Measurements from ENCODE around the gene SRP19. TPM values are rescaled to one million over a fixed set of nuclear protein-coding genes. Genes with fewer than 3 reads are reported as not detected.
"Not testable (repeated sequence)": the region's sequence is repeated elsewhere in the genome, so short reads cannot be mapped to it uniquely, and the experiment has no call there.

The SRP19 gene
- total RNA-seq, 1 donor from 2014 or later = 73.5 TPM

GRCh38 chr5:112892776-112893175, 31.7 kb downstream of the SRP19 start:
- TF ChIP-seq EZH2 (IDR thresholded peaks at IDR 0.05; ENCODE audit: insufficient read depth, low read length) = no peak
- TF ChIP-seq CTCF (IDR thresholded peaks at IDR 0.05; ENCODE audit: insufficient read depth, low read depth, low read length) = no peak
- Histone ChIP-seq H2AFZ (ENCODE audit: low read depth, low read length) (no peak overlapping the region), H3K9ac (ENCODE audit: low read length) (no peak overlapping the region), H3K4me1 (ENCODE audit: insufficient read depth, low read length) (no peaks in the 10 kb centered on the region), H4K20me1 (ENCODE audit: insufficient read depth, low read length) (peaks cover 35% of the 10 kb centered on the region), H3K27ac (ENCODE audit: low read depth, low read length) (no peak overlapping the region), H3K4me2 (ENCODE audit: low read length) (no peak overlapping the region), H3K27me3 (ENCODE audit: insufficient read depth, low read length) (no peaks in the 10 kb centered on the region), H3K36me3 (ENCODE audit: insufficient read depth, low read length) (peaks cover 11% of the 10 kb centered on the region), H3K79me2 (ENCODE audit: insufficient read depth, low read length) (peaks cover 22% of the 10 kb centered on the region), H3K9me3 (ENCODE audit: insufficient read depth, low read depth, low read length) (no peaks in the 10 kb centered on the region), H3K4me3 (ENCODE audit: insufficient read depth, low read depth, low read length) (no peak overlapping the region)
- Mint-ChIP-seq H3K27me3 (ENCODE audit: low read depth, unreplicated experiment) (no peaks in the 10 kb centered on the region), H3K4me1 (ENCODE audit: low read depth, unreplicated experiment) (no peaks in the 10 kb centered on the region), H3K4me3 (ENCODE audit: unreplicated experiment) (no peak overlapping the region), H3K27ac (ENCODE audit: unreplicated experiment) (no peak overlapping the region), H3K9me3 (ENCODE audit: unreplicated experiment) (no peaks in the 10 kb centered on the region), H3K36me3 (ENCODE audit: low read depth, unreplicated experiment) (peaks cover 15% of the 10 kb centered on the region)
- FAIRE-seq = no peak
- DNase-seq (ENCODE audit: low read depth) = no peak

DNA sequence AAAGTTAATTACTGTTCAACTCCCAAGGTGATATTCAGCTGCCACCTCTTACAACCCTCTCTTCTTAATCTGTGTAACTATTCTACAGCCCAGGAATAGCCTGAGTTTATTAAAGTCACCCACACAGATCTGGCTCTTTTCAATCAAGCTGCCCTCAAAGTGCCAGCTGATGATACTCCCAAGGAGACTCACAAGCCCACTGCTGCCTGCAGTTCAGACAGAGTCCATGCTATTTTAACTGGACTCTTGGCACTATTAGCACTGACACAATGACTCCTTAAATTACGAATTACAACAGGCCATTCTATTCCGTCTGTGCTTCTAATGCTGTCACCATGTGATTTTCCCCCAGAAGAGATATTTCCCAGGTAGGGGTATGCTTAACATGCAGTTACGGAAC, 34.6 kb downstream of the SRP19 start:
- Histone ChIP-seq H3K4me2 (ENCODE audit: low read length) (no peak overlapping the region), H2AFZ (ENCODE audit: low read depth, low read length) (no peak overlapping the region), H3K79me2 (ENCODE audit: insufficient read depth, low read length) (peaks cover 15% of the 10 kb centered on the region), H3K36me3 (ENCODE audit: insufficient read depth, low read length) (peaks cover 22% of the 10 kb centered on the region), H3K27ac (ENCODE audit: low read depth, low read length) (no peak overlapping the region), H3K9me3 (ENCODE audit: insufficient read depth, low read depth, low read length) (no peaks in the 10 kb centered on the region), H3K9ac (ENCODE audit: low read length) (no peak overlapping the region), H3K4me1 (ENCODE audit: insufficient read depth, low read length) (no peaks in the 10 kb centered on the region), H4K20me1 (ENCODE audit: insufficient read depth, low read length) (peaks cover 22% of the 10 kb centered on the region), H3K27me3 (ENCODE audit: insufficient read depth, low read length) (no peaks in the 10 kb centered on the region), H3K4me3 (ENCODE audit: insufficient read depth, low read depth, low read length) (no peak overlapping the region)
- Mint-ChIP-seq H3K4me1 (ENCODE audit: low read depth, unreplicated experiment) (peaks cover 2% of the 10 kb centered on the region), H3K9me3 (ENCODE audit: unreplicated experiment) (no peaks in the 10 kb centered on the region), H3K27me3 (ENCODE audit: low read depth, unreplicated experiment) (no peaks in the 10 kb centered on the region), H3K4me3 (ENCODE audit: unreplicated experiment) (no peak overlapping the region), H3K27ac (ENCODE audit: unreplicated experiment) (peak overlapping the region; percentile 8), H3K36me3 (ENCODE audit: low read depth, unreplicated experiment) (peaks cover 13% of the 10 kb centered on the region)
- TF ChIP-seq CTCF (IDR thresholded peaks at IDR 0.05; ENCODE audit: insufficient read depth, low read depth, low read length) (no peak), EZH2 (IDR thresholded peaks at IDR 0.05; ENCODE audit: insufficient read depth, low read length) (no peak)
- DNase-seq (ENCODE audit: low read depth) = no peak
- FAIRE-seq = no peak

GRCh38 chr5:112902561-112902960, 41.5 kb downstream of the SRP19 start:
- Mint-ChIP-seq H3K27me3 (ENCODE audit: low read depth, unreplicated experiment) (no peaks in the 10 kb centered on the region), H3K4me3 (ENCODE audit: unreplicated experiment) (no peak overlapping the region), H3K27ac (ENCODE audit: unreplicated experiment) (no peak overlapping the region), H3K36me3 (ENCODE audit: low read depth, unreplicated experiment) (peaks cover 11% of the 10 kb centered on the region), H3K4me1 (ENCODE audit: low read depth, unreplicated experiment) (peaks cover 2% of the 10 kb centered on the region), H3K9me3 (ENCODE audit: unreplicated experiment) (no peaks in the 10 kb centered on the region)
- Histone ChIP-seq H3K4me3 (ENCODE audit: insufficient read depth, low read depth, low read length) (no peak overlapping the region), H3K9ac (ENCODE audit: low read length) (no peak overlapping the region), H3K9me3 (ENCODE audit: insufficient read depth, low read depth, low read length) (no peaks in the 10 kb centered on the region), H3K4me1 (ENCODE audit: insufficient read depth, low read length) (no peaks in the 10 kb centered on the region), H3K36me3 (ENCODE audit: insufficient read depth, low read length) (peaks cover 23% of the 10 kb centered on the region), H3K27ac (ENCODE audit: low read depth, low read length) (no peak overlapping the region), H2AFZ (ENCODE audit: low read depth, low read length) (no peak overlapping the region), H3K27me3 (ENCODE audit: insufficient read depth, low read length) (no peaks in the 10 kb centered on the region), H3K4me2 (ENCODE audit: low read length) (no peak overlapping the region), H4K20me1 (ENCODE audit: insufficient read depth, low read length) (peaks cover 15% of the 10 kb centered on the region), H3K79me2 (ENCODE audit: insufficient read depth, low read length) (peaks cover 50% of the 10 kb centered on the region)
- TF ChIP-seq EZH2 (IDR thresholded peaks at IDR 0.05; ENCODE audit: insufficient read depth, low read length) (no peak), CTCF (IDR thresholded peaks at IDR 0.05; ENCODE audit: insufficient read depth, low read depth, low read length) (no peak)
- no peak for FAIRE-seq
- DNase-seq (ENCODE audit: low read depth) = no peak

DNA sequence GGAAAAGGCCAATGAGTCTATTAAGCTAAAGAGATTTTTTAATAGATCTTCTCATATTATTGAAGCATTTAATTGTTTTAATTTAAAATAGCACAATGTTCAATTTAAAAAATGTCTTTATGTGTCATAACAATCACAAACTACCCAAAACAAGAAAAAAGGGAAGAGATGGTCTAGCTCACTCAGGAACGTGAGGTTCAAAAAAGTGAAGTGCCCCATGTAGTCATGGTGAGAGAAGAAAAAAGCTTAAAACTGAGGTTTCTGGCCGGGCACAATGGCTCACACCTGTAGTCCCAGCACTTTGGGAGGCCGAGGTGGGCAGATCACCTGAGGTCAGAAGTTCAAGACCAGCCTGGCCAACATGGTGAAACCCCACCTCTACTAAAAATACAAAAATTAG, 43.9 kb downstream of the SRP19 start:
- peaks cover 22% of the 10 kb centered on the region for H4K20me1 ChIP-seq (ENCODE audit: insufficient read depth, low read length)
- H3K36me3 Mint-ChIP-seq (ENCODE audit: low read depth, unreplicated experiment) = peaks cover 10% of the 10 kb centered on the region

More for the DNA sequence above, 43.9 kb downstream of the SRP19 start:
- H3K27me3 ChIP-seq (ENCODE audit: insufficient read depth, low read length); H3K4me1 Mint-ChIP-seq (ENCODE audit: low read depth, unreplicated experiment); H3K27me3 Mint-ChIP-seq (ENCODE audit: low read depth, unreplicated experiment); H3K9me3 Mint-ChIP-seq (ENCODE audit: unreplicated experiment); H3K27ac ChIP-seq (ENCODE audit: low read depth, low read length); H3K4me3 Mint-ChIP-seq (ENCODE audit: unreplicated experiment); DNase-seq (ENCODE audit: low read depth); H3K27ac Mint-ChIP-seq (ENCODE audit: unreplicated experiment); H3K4me2 ChIP-seq (ENCODE audit: low read length); H3K9me3 ChIP-seq (ENCODE audit: insufficient read depth, low read depth, low read length); H3K4me3 ChIP-seq (ENCODE audit: insufficient read depth, low read depth, low read length); H2AFZ ChIP-seq (ENCODE audit: low read depth, low read length); H3K9ac ChIP-seq (ENCODE audit: low read length); FAIRE-seq; H3K4me1 ChIP-seq (ENCODE audit: insufficient read depth, low read length); H3K36me3 ChIP-seq (ENCODE audit: insufficient read depth, low read length): not testable (repeated sequence)
- peaks cover 58% of the 10 kb centered on the region for H3K79me2 ChIP-seq (ENCODE audit: insufficient read depth, low read length)
